Psoas muscle (tissue), 8 donors: ENCODE results near the gene TBC1D14. TPM values are rescaled to one million over a fixed set of nuclear protein-coding genes. Genes with fewer than 3 reads are reported as not detected.
A peak's percentile ranks its signal among the peaks of the same experiment; 100 is the strongest.

Experiments
- ATAC-seq, 4 donors: fragments of 200-7000 bp; cut with Tn5 transposase; one replicate each; pipeline ENCODE4 v1.9.1; 2020; ENCODE audit warnings: moderate library complexity in 3 of 4, mild to moderate bottlenecking in 2 of 4
- DNase-seq, 2 donors: peaks; one replicate each; pipeline ENCODE4 v3.0.0-alpha.2; 2020
- H3K27ac ChIP-seq: fragments of 200-600 bp; one replicate; pipeline ENCODE4 v1.8.0; 2022
- H3K27me3 ChIP-seq, 3 donors: fragments of 200-600 bp in 1 of 3; one replicate each; pipeline versions ENCODE4 v1.6.1 to v1.8.0; 2013 to 2022; ENCODE audit warnings: low read length in 2 of 3, mild to moderate bottlenecking in 2 of 3, moderate library complexity in 1 of 3; ENCODE audit not compliant: insufficient read depth in 3 of 3
- H3K36me3 ChIP-seq, 2 donors: fragments of 200-600 bp in 1 of 2; one replicate each; pipeline versions ENCODE4 v1.6.1 to v1.8.0; 2013 to 2022; ENCODE audit warnings: low read depth in 1 of 2, mild to moderate bottlenecking in 1 of 2, moderate library complexity in 1 of 2; ENCODE audit not compliant: insufficient read depth in 1 of 2
- H3K4me1 ChIP-seq: fragments of 200-600 bp; one replicate; pipeline ENCODE4 v1.8.0; 2022
- H3K4me3 ChIP-seq: fragments of 200-600 bp; one replicate; pipeline ENCODE4 v1.8.0; 2022; ENCODE audit warnings: mild to moderate bottlenecking
- H3K9me3 ChIP-seq: fragments of 200-600 bp; one replicate; pipeline ENCODE4 v1.8.0; 2022
- CTCF ChIP-seq: fragments of 200-600 bp; IDR thresholded peaks from one replicate; pipeline ENCODE4 v1.8.0; 2022; ENCODE audit warnings: antibody characterized with exemption
- WGBS, 3 donors: extraction: QIAGEN DNeasy Blood & Tissue Kit; methylation state at CpG; one replicate each; pipeline versions ENCODE4 v1.1.6 to v1.1.7; 2013; 5-methylcytosine and 5-hydroxymethylcytosine counted together
- intact Hi-C, 2 donors: fragments of 100-400 bp; cut with DNase I; formaldehyde crosslinking; loops; one replicate each; pipeline versions ENCODE4 v1.11.0 to v1.14.2; 2022
- polyA plus RNA-seq, 3 donors: library from polyadenylated mRNA; stranded (reverse); fragments of 200-250 nt; gene quantifications; one replicate each; pipeline ENCODE4 v1.2.3, GENCODE V29; 2013
- total RNA-seq, 4 donors: library from RNA; stranded (reverse); fragmentation: NEBNext Ultra II Directional in 2 of 4; extraction: Animal tissue kit (Norgen Biotek cat#: 25700) in 2 of 4; gene quantifications; one replicate each; pipeline versions ENCODE4 v1.2.1 to v1.2.4, GENCODE V29; 2021 to 2023
- donor health status: healthy with polysubstance abuse.
- donor health status: DM: no; HTN: no; CAD: no; lungs with moderate emphysema.
- donor health status: Bipolar disorder and iron deficiency.
- donor health status: healthy.
- donor health status: DM: yes; HTN: yes; CAD: no.
- donor health status: DM: no; HTN: no; CAD: no.
- donor health status: DM: no; HTN: no; CAD: no.
- donor health status: DM: yes; HTN: yes; CAD: no.

TBC1D14 gene
- total and polyA plus RNA-seq, 7 donors = 14.7 to 45.5 (median 33.1) TPM

DNA sequence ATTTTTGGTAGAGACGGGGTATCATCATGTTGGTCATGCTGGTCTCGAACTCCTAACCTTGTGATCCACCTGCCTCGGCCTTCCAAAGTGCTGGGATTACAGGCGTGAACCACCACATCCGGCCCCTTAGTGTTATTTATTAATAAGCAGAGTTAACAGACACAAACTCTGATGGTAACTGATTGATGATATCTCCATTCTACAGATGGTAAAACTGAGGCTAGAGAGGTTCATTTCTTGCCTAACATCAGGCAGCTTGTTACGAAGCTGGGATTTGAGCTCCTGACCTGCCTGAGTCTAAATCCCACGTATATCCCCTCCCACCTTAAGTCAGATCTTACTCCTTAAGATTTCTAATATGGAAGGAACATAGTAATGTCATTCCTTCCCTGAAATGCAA, 36.9 kb downstream of the TBC1D14 start:
- Histone ChIP-seq H3K27me3 (no peaks in the 10 kb centered on the region), H3K4me3 (no peak overlapping the region), H3K27ac (no peak overlapping the region), H3K9me3 (no peaks in the 10 kb centered on the region), H3K4me1 (peaks cover 22% of the 10 kb centered on the region), H3K36me3 (no peaks in the 10 kb centered on the region)
- DNase-seq = peak in 1 of 2 donors; percentile 3
- intact Hi-C loops = no loop called here
- TF ChIP-seq CTCF = no peak
- WGBS, 3 donors = 98% methylated on average over 7 of the region's 7 CpGs
- ATAC-seq = no peak

GRCh38 chr4:6948134-6948460, 38.5 kb downstream of the TBC1D14 start:
- no peak overlapping the region for H3K4me3 ChIP-seq
- ATAC-seq (no peak), DNase-seq (no peak)
- H3K9me3 ChIP-seq = no peaks in the 10 kb centered on the region
- H3K27ac ChIP-seq = no peak overlapping the region
- peaks cover 22% of the 10 kb centered on the region for H3K4me1 ChIP-seq
- WGBS, 3 donors = 89 to 92% (median 92%) methylated on average over 3 of the region's 3 CpGs
- intact Hi-C loops = no loop called here
- H3K36me3 ChIP-seq = no peaks in the 10 kb centered on the region
- TF ChIP-seq CTCF = no peak
- no peaks in the 10 kb centered on the region for H3K27me3 ChIP-seq

DNA sequence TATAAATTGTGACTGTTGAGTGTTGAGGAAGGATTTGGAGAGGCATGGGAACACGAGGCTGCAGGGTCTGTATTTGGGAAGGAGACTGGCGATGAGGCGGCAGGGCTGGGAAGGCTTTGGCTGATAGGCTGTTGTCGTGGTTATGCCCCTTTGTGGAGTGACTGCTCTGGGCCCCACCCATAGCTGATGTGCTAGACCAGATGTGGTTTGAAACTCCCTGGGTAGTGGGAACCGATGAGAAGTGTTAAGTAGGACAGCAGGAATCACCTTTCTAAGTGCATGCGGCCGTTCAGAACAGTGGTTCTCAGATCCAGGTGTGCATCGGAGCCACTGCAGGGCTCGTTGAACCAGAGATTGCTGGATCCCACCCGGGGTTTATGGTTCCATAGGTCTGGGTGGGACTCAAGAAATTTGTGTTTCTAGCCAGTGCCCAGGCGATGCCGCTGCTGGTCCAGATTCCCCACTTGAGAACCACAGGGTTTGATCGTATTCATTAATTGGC, 42.3 kb downstream of the TBC1D14 start:
- intact Hi-C loops = no loop called here
- ATAC-seq (no peak), DNase-seq (peak in 1 of 2 donors; percentile 34)
- TF ChIP-seq CTCF = no peak
- Histone ChIP-seq H3K9me3 (no peaks in the 10 kb centered on the region), H3K36me3 (no peaks in the 10 kb centered on the region), H3K27me3 (no peaks in the 10 kb centered on the region), H3K4me1 (peaks cover 16% of the 10 kb centered on the region), H3K27ac (no peak overlapping the region), H3K4me3 (no peak overlapping the region)
- WGBS, 3 donors = 78 to 80% (median 79%) methylated on average over 13 of the region's 13 CpGs

DNA sequence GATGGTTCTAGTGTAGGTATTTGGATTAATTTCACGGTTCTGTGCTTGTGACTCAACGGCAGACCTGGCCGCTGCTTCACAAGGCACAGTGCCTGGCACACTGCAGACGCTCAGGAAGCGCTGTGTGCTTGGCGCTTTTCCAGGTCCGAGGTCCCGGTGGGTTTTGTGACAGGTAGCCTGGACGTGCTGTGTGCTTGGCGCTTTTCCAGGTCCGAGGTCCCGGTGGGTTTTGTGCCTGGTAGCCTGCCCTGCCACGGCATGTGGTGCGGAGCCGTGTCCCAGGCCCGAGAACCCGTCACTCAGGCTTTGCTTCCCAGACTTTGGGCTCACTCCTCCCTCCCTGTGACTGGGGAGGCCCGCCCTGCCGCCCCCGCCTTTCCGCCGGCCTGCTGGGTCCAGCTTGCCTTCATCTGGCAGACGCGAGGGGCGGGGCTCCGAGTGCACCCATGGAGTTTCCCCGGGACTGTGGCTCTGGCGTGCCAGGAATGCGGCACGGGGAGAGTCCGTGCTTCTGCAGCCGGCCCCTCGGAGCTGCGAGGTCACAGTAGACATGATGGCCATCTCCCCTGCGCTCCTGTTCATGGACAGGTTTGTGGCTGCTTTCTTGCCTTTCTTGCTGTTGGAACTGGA, 44.2 kb downstream of the TBC1D14 start:
- intact Hi-C loops = no loop called here
- H3K36me3 ChIP-seq = no peaks in the 10 kb centered on the region
- WGBS, 3 donors = 24 to 41% (median 33%) methylated on average over 35 of the region's 35 CpGs
- no peaks in the 10 kb centered on the region for H3K27me3 ChIP-seq
- peak overlapping the region; percentile 49 for H3K4me3 ChIP-seq
- H3K27ac ChIP-seq = no peak overlapping the region
- peak; percentile 81 to 87 for DNase-seq
- H3K4me1 ChIP-seq = peaks cover 16% of the 10 kb centered on the region
- ATAC-seq = peak; percentile 40 to 83 (median 74)
- TF ChIP-seq CTCF = no peak
- H3K9me3 ChIP-seq = no peaks in the 10 kb centered on the region
